Fibroblast of lung (primary cell): ENCODE measurements around the gene TCP11L2.

Experiments used
- EZH2 ChIP-seq: IDR thresholded peaks from 2 replicates; pipeline ENCODE4 v1.5.1; 2012; ENCODE audit warnings: low read length, control low read depth, mild to moderate bottlenecking; ENCODE audit errors: missing control alignments
- TF ChIP-seq, protein P1 (sequence below), 2 donors: IDR thresholded peaks in 1 of 2; conservative IDR thresholded peaks in 1 of 2; 1 replicate in 1 of 2; 2 replicates in 1 of 2; pipeline ENCODE4 v1.5.1; 2011 to 2012; ENCODE audit warnings: low read length in 2 of 2, control low read depth in 1 of 2, inconsistent platforms in 1 of 2, low read depth in 1 of 2, mild to moderate bottlenecking in 1 of 2

DNA sequence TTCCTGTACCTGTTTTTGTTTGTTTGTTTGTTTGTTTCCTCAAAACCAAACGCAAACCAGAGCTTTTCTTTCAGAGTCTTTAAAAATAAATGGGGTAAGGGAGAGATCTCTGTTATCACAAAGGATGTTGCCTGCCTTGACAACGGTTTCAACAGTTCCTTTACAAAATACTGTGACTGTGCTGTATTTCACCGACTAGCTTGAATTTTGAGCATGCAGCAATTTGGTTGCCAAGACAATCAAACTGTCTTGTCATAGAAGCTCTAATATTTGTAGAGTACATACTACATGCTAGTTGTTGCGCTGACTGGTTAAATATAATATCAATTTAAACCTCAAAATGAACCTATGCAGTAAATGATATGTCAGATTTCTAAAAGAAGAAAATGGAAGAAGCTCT is 22.4 kb upstream of the TCP11L2 start:
- no peak for TF ChIP-seq EZH2
- TF ChIP-seq, protein P1, sequence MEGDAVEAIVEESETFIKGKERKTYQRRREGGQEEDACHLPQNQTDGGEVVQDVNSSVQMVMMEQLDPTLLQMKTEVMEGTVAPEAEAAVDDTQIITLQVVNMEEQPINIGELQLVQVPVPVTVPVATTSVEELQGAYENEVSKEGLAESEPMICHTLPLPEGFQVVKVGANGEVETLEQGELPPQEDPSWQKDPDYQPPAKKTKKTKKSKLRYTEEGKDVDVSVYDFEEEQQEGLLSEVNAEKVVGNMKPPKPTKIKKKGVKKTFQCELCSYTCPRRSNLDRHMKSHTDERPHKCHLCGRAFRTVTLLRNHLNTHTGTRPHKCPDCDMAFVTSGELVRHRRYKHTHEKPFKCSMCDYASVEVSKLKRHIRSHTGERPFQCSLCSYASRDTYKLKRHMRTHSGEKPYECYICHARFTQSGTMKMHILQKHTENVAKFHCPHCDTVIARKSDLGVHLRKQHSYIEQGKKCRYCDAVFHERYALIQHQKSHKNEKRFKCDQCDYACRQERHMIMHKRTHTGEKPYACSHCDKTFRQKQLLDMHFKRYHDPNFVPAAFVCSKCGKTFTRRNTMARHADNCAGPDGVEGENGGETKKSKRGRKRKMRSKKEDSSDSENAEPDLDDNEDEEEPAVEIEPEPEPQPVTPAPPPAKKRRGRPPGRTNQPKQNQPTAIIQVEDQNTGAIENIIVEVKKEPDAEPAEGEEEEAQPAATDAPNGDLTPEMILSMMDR (conservative IDR thresholded peaks at IDR 0.05 in 1 of 2, IDR thresholded peaks at IDR 0.05 in 1 of 2; ENCODE audit: low read depth in 1 of 2, low read length in 2 of 2): no peak
